Measurements from ENCODE around the gene HIRIP3. TPM values are rescaled to one million over a fixed set of nuclear protein-coding genes. Genes with fewer than 3 reads are reported as not detected.

HIRIP3 gene
- total and polyA plus RNA-seq, 2 of the 13 experiments (the other 11 are each of a cell fraction or from before 2014, with no cell fraction given) = 12.6 to 17.2 TPM

DNA sequence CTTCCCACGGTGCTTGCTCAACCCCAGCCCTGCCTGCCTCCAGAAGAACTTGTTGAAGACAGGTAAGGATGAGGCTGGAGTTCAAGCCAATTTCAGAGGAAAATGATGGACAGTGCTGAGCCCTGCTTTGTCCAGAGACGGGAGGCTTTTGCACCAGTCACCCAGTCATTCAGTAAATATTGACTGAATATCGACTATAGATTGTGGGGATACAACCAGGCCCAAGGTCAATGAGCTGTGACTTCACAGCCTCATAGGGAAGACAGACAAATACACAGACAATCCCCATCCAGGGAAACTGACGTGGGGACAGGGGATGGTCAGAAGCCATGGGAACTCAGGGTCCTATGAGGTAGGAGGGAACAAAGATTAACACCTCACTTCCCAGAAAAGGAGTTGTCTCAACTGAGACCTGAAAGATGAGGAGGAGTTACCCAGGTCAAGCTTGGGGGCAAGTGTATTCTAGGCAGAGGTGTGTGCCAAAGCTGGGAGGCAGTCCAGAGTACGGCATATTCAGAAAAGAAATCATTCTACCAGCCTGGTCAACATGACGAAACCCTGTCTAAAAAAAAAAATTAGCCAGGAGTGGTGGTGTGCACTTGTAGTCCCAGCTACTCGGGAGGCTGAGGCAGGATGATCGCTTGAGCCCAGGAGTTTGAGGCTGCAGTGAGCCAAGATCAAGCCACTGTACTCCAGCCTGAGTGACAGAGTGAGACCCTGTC lies 21.3 kb upstream of the HIRIP3 start (continued):
- TF ChIP-seq, protein P1, sequence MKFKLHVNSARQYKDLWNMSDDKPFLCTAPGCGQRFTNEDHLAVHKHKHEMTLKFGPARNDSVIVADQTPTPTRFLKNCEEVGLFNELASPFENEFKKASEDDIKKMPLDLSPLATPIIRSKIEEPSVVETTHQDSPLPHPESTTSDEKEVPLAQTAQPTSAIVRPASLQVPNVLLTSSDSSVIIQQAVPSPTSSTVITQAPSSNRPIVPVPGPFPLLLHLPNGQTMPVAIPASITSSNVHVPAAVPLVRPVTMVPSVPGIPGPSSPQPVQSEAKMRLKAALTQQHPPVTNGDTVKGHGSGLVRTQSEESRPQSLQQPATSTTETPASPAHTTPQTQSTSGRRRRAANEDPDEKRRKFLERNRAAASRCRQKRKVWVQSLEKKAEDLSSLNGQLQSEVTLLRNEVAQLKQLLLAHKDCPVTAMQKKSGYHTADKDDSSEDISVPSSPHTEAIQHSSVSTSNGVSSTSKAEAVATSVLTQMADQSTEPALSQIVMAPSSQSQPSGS (CRISPR knock-in tag; IDR thresholded peaks at IDR 0.05) = no peak
- TF ChIP-seq MED1 (CRISPR knock-in tag; IDR thresholded peaks at IDR 0.05) (peak; percentile 51), ZNF17 (CRISPR knock-in tag; IDR thresholded peaks at IDR 0.05) (no peak), CBX2 (IDR thresholded peaks at IDR 0.05; ENCODE audit: low read depth, low read length) (no peak), CBX2 (CRISPR knock-in tag; IDR thresholded peaks at IDR 0.05; ENCODE audit: low read depth) (no peak), DR1 (CRISPR knock-in tag; IDR thresholded peaks at IDR 0.05) (no peak), ZNF3 (CRISPR knock-in tag; IDR thresholded peaks at IDR 0.05) (no peak), BCL6 (CRISPR knock-in tag; IDR thresholded peaks at IDR 0.05) (peak; percentile 41; the same call in 1 of the 2 replicates), ZNF33A (CRISPR knock-in tag; IDR thresholded peaks at IDR 0.05; ENCODE audit: borderline replicate concordance) (no peak), FOSL2 (CRISPR knock-in tag; IDR thresholded peaks at IDR 0.05) (peak; percentile 87), SALL1 (CRISPR knock-in tag; IDR thresholded peaks at IDR 0.05) (peak; percentile 64)
- TF ChIP-seq, protein P2, sequence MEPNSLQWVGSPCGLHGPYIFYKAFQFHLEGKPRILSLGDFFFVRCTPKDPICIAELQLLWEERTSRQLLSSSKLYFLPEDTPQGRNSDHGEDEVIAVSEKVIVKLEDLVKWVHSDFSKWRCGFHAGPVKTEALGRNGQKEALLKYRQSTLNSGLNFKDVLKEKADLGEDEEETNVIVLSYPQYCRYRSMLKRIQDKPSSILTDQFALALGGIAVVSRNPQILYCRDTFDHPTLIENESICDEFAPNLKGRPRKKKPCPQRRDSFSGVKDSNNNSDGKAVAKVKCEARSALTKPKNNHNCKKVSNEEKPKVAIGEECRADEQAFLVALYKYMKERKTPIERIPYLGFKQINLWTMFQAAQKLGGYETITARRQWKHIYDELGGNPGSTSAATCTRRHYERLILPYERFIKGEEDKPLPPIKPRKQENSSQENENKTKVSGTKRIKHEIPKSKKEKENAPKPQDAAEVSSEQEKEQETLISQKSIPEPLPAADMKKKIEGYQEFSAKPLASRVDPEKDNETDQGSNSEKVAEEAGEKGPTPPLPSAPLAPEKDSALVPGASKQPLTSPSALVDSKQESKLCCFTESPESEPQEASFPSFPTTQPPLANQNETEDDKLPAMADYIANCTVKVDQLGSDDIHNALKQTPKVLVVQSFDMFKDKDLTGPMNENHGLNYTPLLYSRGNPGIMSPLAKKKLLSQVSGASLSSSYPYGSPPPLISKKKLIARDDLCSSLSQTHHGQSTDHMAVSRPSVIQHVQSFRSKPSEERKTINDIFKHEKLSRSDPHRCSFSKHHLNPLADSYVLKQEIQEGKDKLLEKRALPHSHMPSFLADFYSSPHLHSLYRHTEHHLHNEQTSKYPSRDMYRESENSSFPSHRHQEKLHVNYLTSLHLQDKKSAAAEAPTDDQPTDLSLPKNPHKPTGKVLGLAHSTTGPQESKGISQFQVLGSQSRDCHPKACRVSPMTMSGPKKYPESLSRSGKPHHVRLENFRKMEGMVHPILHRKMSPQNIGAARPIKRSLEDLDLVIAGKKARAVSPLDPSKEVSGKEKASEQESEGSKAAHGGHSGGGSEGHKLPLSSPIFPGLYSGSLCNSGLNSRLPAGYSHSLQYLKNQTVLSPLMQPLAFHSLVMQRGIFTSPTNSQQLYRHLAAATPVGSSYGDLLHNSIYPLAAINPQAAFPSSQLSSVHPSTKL (CRISPR knock-in tag; IDR thresholded peaks at IDR 0.05) = peak; percentile 43; the same call in 1 of the 2 replicates
- TF ChIP-seq, protein P3, sequence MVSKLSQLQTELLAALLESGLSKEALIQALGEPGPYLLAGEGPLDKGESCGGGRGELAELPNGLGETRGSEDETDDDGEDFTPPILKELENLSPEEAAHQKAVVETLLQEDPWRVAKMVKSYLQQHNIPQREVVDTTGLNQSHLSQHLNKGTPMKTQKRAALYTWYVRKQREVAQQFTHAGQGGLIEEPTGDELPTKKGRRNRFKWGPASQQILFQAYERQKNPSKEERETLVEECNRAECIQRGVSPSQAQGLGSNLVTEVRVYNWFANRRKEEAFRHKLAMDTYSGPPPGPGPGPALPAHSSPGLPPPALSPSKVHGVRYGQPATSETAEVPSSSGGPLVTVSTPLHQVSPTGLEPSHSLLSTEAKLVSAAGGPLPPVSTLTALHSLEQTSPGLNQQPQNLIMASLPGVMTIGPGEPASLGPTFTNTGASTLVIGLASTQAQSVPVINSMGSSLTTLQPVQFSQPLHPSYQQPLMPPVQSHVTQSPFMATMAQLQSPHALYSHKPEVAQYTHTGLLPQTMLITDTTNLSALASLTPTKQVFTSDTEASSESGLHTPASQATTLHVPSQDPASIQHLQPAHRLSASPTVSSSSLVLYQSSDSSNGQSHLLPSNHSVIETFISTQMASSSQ (IDR thresholded peaks at IDR 0.05; ENCODE audit: low read depth) = no peak
- TF ChIP-seq, protein P3 (CRISPR knock-in tag; IDR thresholded peaks at IDR 0.05; ENCODE audit: borderline replicate concordance) = no peak
- TF ChIP-seq, protein P4, sequence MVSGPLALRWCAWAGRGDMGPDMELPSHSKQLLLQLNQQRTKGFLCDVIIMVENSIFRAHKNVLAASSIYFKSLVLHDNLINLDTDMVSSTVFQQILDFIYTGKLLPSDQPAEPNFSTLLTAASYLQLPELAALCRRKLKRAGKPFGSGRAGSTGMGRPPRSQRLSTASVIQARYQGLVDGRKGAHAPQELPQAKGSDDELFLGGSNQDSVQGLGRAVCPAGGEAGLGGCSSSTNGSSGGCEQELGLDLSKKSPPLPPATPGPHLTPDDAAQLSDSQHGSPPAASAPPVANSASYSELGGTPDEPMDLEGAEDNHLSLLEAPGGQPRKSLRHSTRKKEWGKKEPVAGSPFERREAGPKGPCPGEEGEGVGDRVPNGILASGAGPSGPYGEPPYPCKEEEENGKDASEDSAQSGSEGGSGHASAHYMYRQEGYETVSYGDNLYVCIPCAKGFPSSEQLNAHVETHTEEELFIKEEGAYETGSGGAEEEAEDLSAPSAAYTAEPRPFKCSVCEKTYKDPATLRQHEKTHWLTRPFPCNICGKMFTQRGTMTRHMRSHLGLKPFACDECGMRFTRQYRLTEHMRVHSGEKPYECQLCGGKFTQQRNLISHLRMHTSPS (CRISPR knock-in tag; IDR thresholded peaks at IDR 0.05; ENCODE audit: low read depth) = peak; percentile 28; the same call in 1 of the 2 replicates
- TF ChIP-seq, protein P5, sequence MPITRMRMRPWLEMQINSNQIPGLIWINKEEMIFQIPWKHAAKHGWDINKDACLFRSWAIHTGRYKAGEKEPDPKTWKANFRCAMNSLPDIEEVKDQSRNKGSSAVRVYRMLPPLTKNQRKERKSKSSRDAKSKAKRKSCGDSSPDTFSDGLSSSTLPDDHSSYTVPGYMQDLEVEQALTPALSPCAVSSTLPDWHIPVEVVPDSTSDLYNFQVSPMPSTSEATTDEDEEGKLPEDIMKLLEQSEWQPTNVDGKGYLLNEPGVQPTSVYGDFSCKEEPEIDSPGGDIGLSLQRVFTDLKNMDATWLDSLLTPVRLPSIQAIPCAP (CRISPR knock-in tag; IDR thresholded peaks at IDR 0.05; ENCODE audit: low read depth) = no peak

Measured in HepG2 (cell line).